ENCODE measurements around the gene FOXI3.

GRCh38 chr2:88400037-88400767, 52.3 kb downstream of the FOXI3 start:
- TF ChIP-seq CTCF (conservative IDR thresholded peaks at IDR 0.05; ENCODE audit: low read depth in 2 of 2) (no peak), POLR2AphosphoS5 (IDR thresholded peaks at IDR 0.05; ENCODE audit: low read depth) (no peak), ZNF114 (CRISPR knock-in tag; IDR thresholded peaks at IDR 0.05) (no peak), EZH2 (IDR thresholded peaks at IDR 0.05; ENCODE audit: low read depth, unreplicated experiment) (no peak)

Measured in GM23338 (cell line).